ENCODE data around the gene NLN.
A peak's percentile ranks its signal among the peaks of the same experiment; 100 is the strongest.
"Not testable (repeated sequence)": the region's sequence is repeated elsewhere in the genome, so short reads cannot be mapped to it uniquely, and the experiment has no call there.

The NLN gene

GRCh38 chr5:65734196-65734775 is 12.3 kb downstream of the NLN start:
- not testable (repeated sequence) for DNase-seq

GRCh38 chr5:65734921-65735320 is 12.9 kb downstream of the NLN start:
- no peak for DNase-seq

GRCh38 chr5:65736011-65736410 is 14.0 kb downstream of the NLN start:
- DNase-seq, result no peak

GRCh38 chr5:65737842-65738241 is 15.8 kb downstream of the NLN start:
- no peak for DNase-seq

- DNase-seq, result no peak
Observed at GRCh38 chr5:65738305-65738704, 16.3 kb downstream of the NLN start.

- DNase-seq, result no peak
Observed at GRCh38 chr5:65739162-65739561, 17.2 kb downstream of the NLN start.

- DNase-seq, result peak; percentile 40
Observed at GRCh38 chr5:65742565-65743231, 20.7 kb downstream of the NLN start.

- DNase-seq, result no peak
Observed at GRCh38 chr5:65749221-65749844, 27.3 kb downstream of the NLN start.

- DNase-seq, result no peak
Observed at GRCh38 chr5:65749956-65750355, 28.0 kb downstream of the NLN start.

GRCh38 chr5:65750938-65751337 is 28.9 kb downstream of the NLN start:
- no peak for DNase-seq

GRCh38 chr5:65753189-65753588 is 31.2 kb downstream of the NLN start:
- DNase-seq, result no peak

GRCh38 chr5:65758546-65759144 is 36.6 kb downstream of the NLN start:
- no peak for DNase-seq

GRCh38 chr5:65760504-65761275 is 38.7 kb downstream of the NLN start:
- peak; percentile 76 for DNase-seq

- no peak for DNase-seq
Observed at GRCh38 chr5:65762234-65762633, 40.2 kb downstream of the NLN start.

GRCh38 chr5:65765582-65765981 is 43.6 kb downstream of the NLN start:
- DNase-seq, result no peak

GRCh38 chr5:65766175-65766574 is 44.2 kb downstream of the NLN start:
- DNase-seq, result no peak

GRCh38 chr5:65766781-65767180 is 44.8 kb downstream of the NLN start:
- DNase-seq, result no peak

GRCh38 chr5:65767565-65767964 is 45.6 kb downstream of the NLN start:
- DNase-seq, result no peak

GRCh38 chr5:65768723-65769346 is 46.8 kb downstream of the NLN start:
- no peak for DNase-seq

GRCh38 chr5:65769539-65769938 is 47.5 kb downstream of the NLN start:
- DNase-seq, result no peak

- DNase-seq, result no peak
Observed at GRCh38 chr5:65771266-65771665, 49.3 kb downstream of the NLN start.

- not testable (repeated sequence) for DNase-seq
Observed at GRCh38 chr5:65772963-65773362, 51.0 kb downstream of the NLN start.

- DNase-seq, result peak; percentile 10
Observed at GRCh38 chr5:65774346-65774745, 52.3 kb downstream of the NLN start.

All from CD4-positive, alpha-beta T cell treated with Interleukin-10 for 1 hour (primary cell).